Neural progenitor cell (in vitro differentiated cells): ENCODE data around the gene PTPRN2.

ENCODE experiments used
- CTCF ChIP-seq: fragments of 200-600 bp; sonication (generic); IDR thresholded peaks from 2 replicates; pipeline ENCODE4 v1.5.1; 2017; ENCODE audit warnings: antibody characterized with exemption, mild to moderate bottlenecking
- EZH2 ChIP-seq: fragments of 200-600 bp; sonication (generic); IDR thresholded peaks from 2 replicates; pipeline ENCODE4 v1.6.1; 2017; ENCODE audit warnings: antibody characterized with exemption, mild to moderate bottlenecking, moderate library complexity
- EZH2phosphoT487 ChIP-seq: fragments of 200-600 bp; sonication (generic); IDR thresholded peaks from 2 replicates; pipeline ENCODE4 v1.6.1; 2017; ENCODE audit warnings: antibody characterized with exemption

- TF ChIP-seq CTCF (no peak), EZH2phosphoT487 (no peak), EZH2 (no peak)
These were observed 271.7 kb downstream of the PTPRN2 start for GRCh38 chr7:158315881-158316280.
